ENCODE data around the gene TOR1AIP2.

- no peak for TF ChIP-seq CTCF (IDR thresholded peaks at IDR 0.05)
- no peak for TF ChIP-seq MAX (IDR thresholded peaks at IDR 0.05)
- no peak for TF ChIP-seq POLR2AphosphoS2 (conservative IDR thresholded peaks at IDR 0.05; ENCODE audit: low read length)
- no peak for TF ChIP-seq POLR2A (IDR thresholded peaks at IDR 0.05; ENCODE audit: low read length)
- no peak for TF ChIP-seq CEBPB (IDR thresholded peaks at IDR 0.05)
- no peak for TF ChIP-seq NR3C1 (IDR thresholded peaks at IDR 0.05)
- no peak for TF ChIP-seq NFE2L2 (conservative IDR thresholded peaks at IDR 0.05; ENCODE audit: low read length)
- TF ChIP-seq USF2 (IDR thresholded peaks at IDR 0.05): no peak
- TF ChIP-seq CHD2 (IDR thresholded peaks at IDR 0.05; ENCODE audit: low read length, partially characterized antibody): no peak
- TF ChIP-seq RAD21 (conservative IDR thresholded peaks at IDR 0.05 in 1 of 2, IDR thresholded peaks at IDR 0.05 in 1 of 2): no peak
- TF ChIP-seq RFX5 (IDR thresholded peaks at IDR 0.05): no peak
- TF ChIP-seq REST (IDR thresholded peaks at IDR 0.05): no peak
Observed at GRCh38 chr1:179806333-179806732, 71.3 kb downstream of the TOR1AIP2 start.

Measured in A549 (cell line).